Natural killer cell (primary cell): Measurements from ENCODE around the gene FAM83C. TPM values are rescaled to one million over a fixed set of nuclear protein-coding genes. Genes with fewer than 3 reads are reported as not detected.

Experiments
- ATAC-seq, 3 donors: fragments of 150-1000 bp in 2 of 3; fragments of 200-7000 bp in 1 of 3; cut with Tn5 transposase; 1 replicate in 1 of 3; 2 replicates in 2 of 3; pipeline ENCODE4 v1.10.0; 2021; ENCODE audit warnings: mild to moderate bottlenecking in 2 of 3, moderate library complexity in 2 of 3
- DNase-seq, 2 donors: peaks; one replicate each; pipeline versions ENCODE4 v3.0.0 to v3.0.0-alpha.2; 2013 to 2021; ENCODE audit warnings: mixed read lengths in 1 of 2
- H3K27ac ChIP-seq: one replicate; pipeline ENCODE4 v1.5.1; 2013; ENCODE audit warnings: mild to moderate bottlenecking, low read length
- H3K27me3 ChIP-seq: one replicate; pipeline ENCODE4 v1.6.1; 2013; ENCODE audit warnings: low read length; ENCODE audit not compliant: control insufficient read depth, insufficient read depth
- H3K36me3 ChIP-seq: one replicate; pipeline ENCODE4 v1.6.1; 2013; ENCODE audit warnings: low read length; ENCODE audit not compliant: control insufficient read depth, insufficient read depth
- H3K4me1 ChIP-seq: one replicate; pipeline ENCODE4 v1.6.1; 2013; ENCODE audit warnings: low read length; ENCODE audit not compliant: control insufficient read depth, insufficient read depth
- H3K4me3 ChIP-seq: one replicate; pipeline ENCODE4 v1.5.1; 2013; ENCODE audit warnings: low read length
- H3K9me3 ChIP-seq: one replicate; pipeline ENCODE4 v1.6.1; 2013; ENCODE audit warnings: low read length; ENCODE audit not compliant: control insufficient read depth, insufficient read depth
- H3K27ac Mint-ChIP-seq, 2 donors: one replicate each; pipeline ENCODE4 v1.8.0; 2022; ENCODE audit warnings: mild to moderate bottlenecking in 2 of 2, mixed read lengths in 2 of 2, moderate library complexity in 1 of 2
- H3K27me3 Mint-ChIP-seq, 2 donors: one replicate each; pipeline ENCODE4 v1.8.0; 2022; ENCODE audit warnings: low read depth in 2 of 2, mixed read lengths in 2 of 2
- H3K36me3 Mint-ChIP-seq: one replicate; pipeline ENCODE4 v1.8.0; 2022; ENCODE audit warnings: mixed read lengths
- H3K4me1 Mint-ChIP-seq, 2 donors: one replicate each; pipeline ENCODE4 v1.8.0; 2022; ENCODE audit warnings: mixed read lengths in 2 of 2
- H3K4me3 Mint-ChIP-seq: one replicate; pipeline ENCODE4 v1.8.0; 2022; ENCODE audit warnings: mild to moderate bottlenecking, moderate library complexity, mixed read lengths
- H3K9me3 Mint-ChIP-seq, 2 donors: one replicate each; pipeline ENCODE4 v1.8.0; 2022; ENCODE audit warnings: mixed read lengths in 2 of 2
- WGBS: methylation state at CpG from one replicate; pipeline ENCODE4 v1.1.7; 2013; ENCODE audit warnings: missing lambda C conversion rate; ENCODE audit not compliant: insufficient coverage; 5-methylcytosine and 5-hydroxymethylcytosine counted together
- intact Hi-C: fragments of 100-400 bp; cut with micrococcal nuclease; formaldehyde crosslinking; loops from one replicate; pipeline ENCODE4 v1.14.2; 2022
- total RNA-seq, 4 donors: library from RNA; stranded (reverse); fragments of 120-200 nt in 1 of 4; gene quantifications; one replicate each; pipeline versions ENCODE4 v1.2.3 to v1.2.4, GENCODE V29; 2013 to 2022
- TF ChIP-seq, protein P1 (sequence below): fragments of 200-600 bp; IDR thresholded peaks from one replicate; pipeline ENCODE4 v1.8.0; 2022; ENCODE audit warnings: antibody characterized with exemption

FAM83C gene
- total RNA-seq, 3 donors from 2014 or later (not counting 1 experiment from before 2014, with no cell fraction given), result not detected

DNA sequence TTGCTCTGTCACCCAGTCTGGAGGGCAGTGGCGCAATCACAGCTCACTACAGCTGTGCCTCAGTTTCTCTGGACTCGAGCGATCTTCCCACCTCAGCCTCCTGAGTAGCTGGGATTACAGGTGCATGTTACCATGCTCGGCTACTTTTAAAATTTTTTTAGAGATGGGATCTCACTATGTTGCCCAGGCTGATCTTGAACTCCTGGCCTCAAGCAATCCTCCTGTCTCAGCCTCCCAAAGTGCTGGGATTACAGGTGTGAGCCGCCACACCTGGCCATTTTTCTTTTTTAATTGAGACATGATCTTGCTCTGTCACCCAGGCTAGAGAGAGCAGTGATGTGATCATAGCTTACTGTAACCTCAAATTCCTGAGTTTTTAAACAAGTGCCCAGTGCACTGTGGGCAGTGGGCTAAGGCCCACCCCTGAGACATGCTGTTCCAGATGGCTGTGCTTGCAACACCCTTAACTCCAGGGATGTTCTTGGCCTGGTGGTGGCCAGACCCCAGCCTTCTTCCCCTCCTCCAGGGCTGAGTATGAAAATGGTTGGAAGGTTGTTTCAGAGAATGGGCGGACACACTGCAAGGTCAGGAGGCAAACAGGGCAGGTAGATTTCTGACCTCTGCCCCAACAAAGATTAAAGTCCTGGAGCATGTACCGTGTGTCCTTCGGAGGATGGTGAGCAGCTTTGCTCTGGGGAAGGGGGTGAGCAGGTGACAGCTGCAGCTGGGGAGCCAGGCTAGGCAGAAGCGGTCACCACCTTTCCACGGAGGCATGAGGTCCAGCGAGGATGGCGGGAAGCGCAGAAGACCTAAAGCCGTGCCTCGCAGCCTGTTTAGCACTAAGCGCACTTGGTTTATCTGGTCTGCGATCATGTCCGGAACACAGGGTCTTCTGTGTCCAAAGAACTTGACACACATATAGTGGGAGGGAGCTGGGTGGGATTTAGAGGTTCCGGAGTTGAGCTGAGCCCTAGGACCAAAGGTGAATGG lies 1.4 kb upstream of the FAM83C start:
- H3K36me3 ChIP-seq, result no peaks in the 10 kb centered on the region
- no peaks in the 10 kb centered on the region for H3K4me1 ChIP-seq
- Mint-ChIP-seq H3K36me3 (no peaks in the 10 kb centered on the region), H3K27ac (no peak overlapping the region), H3K9me3 (no peaks in the 10 kb centered on the region), H3K27me3 (peaks cover 0 to 3% of the 10 kb centered on the region in 2 donors), H3K4me1 (peaks cover 6% of the 10 kb centered on the region in 2 donors), H3K4me3 (no peak overlapping the region)
- 95% methylated on average over 19 of the region's 19 CpGs for WGBS
- ATAC-seq, result no peak
- H3K27me3 ChIP-seq, result no peaks in the 10 kb centered on the region
- no peaks in the 10 kb centered on the region for H3K9me3 ChIP-seq
- intact Hi-C loops, result no loop called here
- no peak overlapping the region for H3K4me3 ChIP-seq
- no peak for DNase-seq
- H3K27ac ChIP-seq, result no peak overlapping the region
- TF ChIP-seq, protein P1, sequence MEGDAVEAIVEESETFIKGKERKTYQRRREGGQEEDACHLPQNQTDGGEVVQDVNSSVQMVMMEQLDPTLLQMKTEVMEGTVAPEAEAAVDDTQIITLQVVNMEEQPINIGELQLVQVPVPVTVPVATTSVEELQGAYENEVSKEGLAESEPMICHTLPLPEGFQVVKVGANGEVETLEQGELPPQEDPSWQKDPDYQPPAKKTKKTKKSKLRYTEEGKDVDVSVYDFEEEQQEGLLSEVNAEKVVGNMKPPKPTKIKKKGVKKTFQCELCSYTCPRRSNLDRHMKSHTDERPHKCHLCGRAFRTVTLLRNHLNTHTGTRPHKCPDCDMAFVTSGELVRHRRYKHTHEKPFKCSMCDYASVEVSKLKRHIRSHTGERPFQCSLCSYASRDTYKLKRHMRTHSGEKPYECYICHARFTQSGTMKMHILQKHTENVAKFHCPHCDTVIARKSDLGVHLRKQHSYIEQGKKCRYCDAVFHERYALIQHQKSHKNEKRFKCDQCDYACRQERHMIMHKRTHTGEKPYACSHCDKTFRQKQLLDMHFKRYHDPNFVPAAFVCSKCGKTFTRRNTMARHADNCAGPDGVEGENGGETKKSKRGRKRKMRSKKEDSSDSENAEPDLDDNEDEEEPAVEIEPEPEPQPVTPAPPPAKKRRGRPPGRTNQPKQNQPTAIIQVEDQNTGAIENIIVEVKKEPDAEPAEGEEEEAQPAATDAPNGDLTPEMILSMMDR, result no peak

DNA sequence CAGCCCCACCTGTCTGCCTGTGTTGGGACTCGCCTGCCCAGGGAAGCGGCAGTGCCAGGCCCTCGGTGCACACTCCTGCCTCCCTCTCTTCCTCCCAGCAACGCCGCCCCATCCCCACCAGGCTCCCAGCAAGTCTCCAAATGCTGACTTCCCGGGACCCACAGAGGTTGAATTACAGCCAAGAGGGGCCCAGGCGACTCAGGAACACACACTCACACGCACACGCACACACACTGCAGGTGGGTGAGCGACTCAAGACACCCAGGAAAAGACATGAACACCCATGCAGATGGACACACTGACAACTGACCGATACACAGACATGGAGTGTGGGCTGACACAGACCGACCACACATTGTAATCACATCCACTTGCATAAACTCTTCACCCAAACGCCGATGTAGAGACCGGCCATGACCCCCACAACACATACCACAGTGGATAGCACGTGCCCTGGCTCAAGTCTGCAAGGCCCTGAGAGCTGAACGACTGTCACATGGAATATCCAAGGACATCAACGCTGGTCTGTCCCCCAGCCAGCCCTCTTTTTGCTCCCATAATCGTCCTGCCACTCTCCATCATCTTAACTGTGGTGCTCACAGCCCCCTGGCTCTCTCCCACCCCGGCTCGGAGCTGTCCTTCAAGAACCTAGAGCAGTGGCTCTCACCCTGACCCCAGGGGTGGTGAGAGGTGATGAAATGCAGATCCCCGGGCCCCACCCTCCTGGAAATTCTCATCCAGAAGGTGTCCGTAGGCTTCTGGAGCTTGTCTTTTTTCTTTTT lies 470 bp upstream of the FAM83C start:
- no peak for ATAC-seq
- no peaks in the 10 kb centered on the region for H3K9me3 Mint-ChIP-seq
- no peaks in the 10 kb centered on the region for H3K36me3 Mint-ChIP-seq
- no peak overlapping the region for H3K27ac ChIP-seq
- WGBS, result 88% methylated on average over 21 of the region's 23 CpGs
- H3K9me3 ChIP-seq, result no peaks in the 10 kb centered on the region
- no peak overlapping the region for H3K4me3 Mint-ChIP-seq
- TF ChIP-seq, protein P1, result no peak
- intact Hi-C loops, result no loop called here
- H3K4me1 ChIP-seq, result no peaks in the 10 kb centered on the region
- H3K27ac Mint-ChIP-seq, result no peak overlapping the region
- no peaks in the 10 kb centered on the region for H3K27me3 ChIP-seq
- H3K36me3 ChIP-seq, result no peaks in the 10 kb centered on the region
- peaks cover 6% of the 10 kb centered on the region in 2 donors for H3K4me1 Mint-ChIP-seq
- DNase-seq, result no peak
- H3K4me3 ChIP-seq, result no peak overlapping the region
- H3K27me3 Mint-ChIP-seq, result peaks cover 0 to 3% of the 10 kb centered on the region in 2 donors

GRCh38 chr20:35290887-35291417 lies 1.3 kb downstream of the FAM83C start:
- no peaks in the 10 kb centered on the region for H3K27me3 ChIP-seq
- H3K9me3 ChIP-seq, result no peaks in the 10 kb centered on the region
- Mint-ChIP-seq H3K4me3 (no peak overlapping the region), H3K27ac (no peak overlapping the region), H3K27me3 (peaks cover 0 to 5% of the 10 kb centered on the region in 2 donors), H3K9me3 (no peaks in the 10 kb centered on the region), H3K4me1 (peaks cover 6% of the 10 kb centered on the region in 2 donors), H3K36me3 (no peaks in the 10 kb centered on the region)
- DNase-seq (no peak), ATAC-seq (no peak)
- no peak overlapping the region for H3K27ac ChIP-seq
- no peaks in the 10 kb centered on the region for H3K36me3 ChIP-seq
- H3K4me3 ChIP-seq, result no peak overlapping the region
- H3K4me1 ChIP-seq, result no peaks in the 10 kb centered on the region
- intact Hi-C loops, result no loop called here
- TF ChIP-seq, protein P1, result no peak
- 87% methylated on average over 6 of the region's 7 CpGs for WGBS
